ENCODE measurements around the gene OR7C1.

OR7C1 gene

DNA sequence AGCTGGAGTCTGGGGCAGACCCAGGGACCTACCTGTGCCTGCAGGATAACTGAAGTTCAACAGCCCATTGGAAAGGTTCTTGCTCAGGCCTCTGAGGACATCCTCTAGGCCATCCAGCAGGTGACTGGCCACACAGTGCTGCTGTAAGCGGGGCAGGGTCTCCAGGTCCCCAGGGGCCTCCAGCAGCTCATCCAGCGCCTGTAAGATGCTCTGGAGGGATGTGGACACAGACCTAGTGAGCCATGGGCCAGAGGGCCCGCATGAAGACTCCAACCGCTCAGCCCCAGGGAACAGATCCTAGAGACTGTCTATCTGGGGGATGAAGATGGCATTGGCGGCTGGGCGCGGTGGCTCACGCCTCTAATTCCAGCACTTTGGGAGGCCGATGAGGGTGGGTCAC lies 70.6 kb downstream of the OR7C1 start:
- DNase-seq = no peak

DNA sequence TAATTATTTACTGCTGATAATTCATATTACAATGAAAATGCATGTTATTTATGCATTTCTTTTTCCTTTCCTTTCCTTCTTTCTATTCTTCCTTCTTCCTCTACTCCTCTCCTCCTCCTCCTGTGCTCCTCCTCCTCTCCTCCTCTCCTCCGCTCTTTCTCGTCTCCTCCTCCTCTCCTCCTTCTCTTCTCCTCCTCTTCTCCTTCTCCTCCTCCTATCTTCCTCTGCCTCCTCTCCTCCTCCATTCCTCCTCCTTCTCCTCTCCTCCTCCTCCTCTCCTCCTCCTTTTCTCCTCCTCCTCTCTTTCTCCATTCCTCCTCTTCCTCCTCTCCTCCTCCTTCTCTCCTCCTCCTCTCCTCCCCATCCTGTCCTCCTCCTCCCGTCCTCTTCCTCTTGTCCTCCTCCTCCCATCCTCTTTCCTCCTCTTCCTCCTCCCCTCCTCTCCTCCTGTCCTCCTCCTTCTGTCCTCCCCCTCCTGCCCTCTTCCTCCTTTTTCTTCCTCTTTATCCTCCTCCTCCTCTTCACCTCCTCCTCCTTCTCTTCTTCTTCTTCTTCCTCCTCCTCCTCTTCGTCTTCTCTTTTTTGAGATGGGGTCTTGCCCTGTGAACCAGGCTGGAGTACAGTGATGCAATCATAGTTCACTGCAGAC lies 71.4 kb downstream of the OR7C1 start:
- DNase-seq = no peak

DNA sequence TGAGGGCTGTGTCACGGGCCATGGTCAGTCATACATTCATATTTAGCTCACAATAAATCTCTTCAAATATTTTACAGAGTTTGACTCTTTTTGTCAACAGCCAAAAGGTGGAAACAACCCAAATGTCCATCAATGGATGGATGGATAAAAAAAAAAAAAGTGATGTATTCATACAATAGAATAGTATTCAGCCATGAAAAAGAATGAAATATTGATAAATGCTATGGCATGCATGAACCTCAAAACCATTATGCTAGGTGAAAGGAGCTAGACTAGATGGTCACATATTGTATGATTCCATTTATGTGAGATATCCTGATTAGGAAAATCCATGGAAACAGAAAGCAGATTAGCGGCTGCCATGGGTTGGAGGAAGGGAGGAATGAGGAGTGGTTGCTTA lies 72.9 kb downstream of the OR7C1 start:
- no peak for DNase-seq

- no peak for DNase-seq
Observed at GRCh38 chr19:14761607-14762006, 73.4 kb downstream of the OR7C1 start.

DNA sequence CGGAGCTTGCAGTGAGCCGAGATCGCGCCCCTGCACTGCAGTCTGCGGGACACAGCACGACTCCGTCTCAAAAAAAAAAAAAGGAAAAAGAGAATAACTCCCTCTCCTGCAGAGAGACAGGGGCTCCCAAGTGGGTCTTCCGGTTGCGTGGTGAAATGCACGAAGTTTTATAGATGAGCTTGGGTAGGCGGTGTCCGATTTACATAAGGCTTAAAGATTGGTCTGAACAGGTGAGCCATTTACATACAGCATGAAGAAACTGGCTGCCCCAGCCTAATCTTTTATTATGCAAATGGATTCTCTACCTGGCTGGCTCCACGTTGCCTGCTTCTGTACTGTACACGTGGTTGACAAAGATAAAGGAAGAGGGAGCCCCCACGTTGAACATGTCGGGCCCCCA lies 76.2 kb downstream of the OR7C1 start:
- DNase-seq = no peak

- DNase-seq = no peak
Observed at GRCh38 chr19:14748601-14749000, 86.4 kb downstream of the OR7C1 start.

All from stimulated activated naive CD4-positive, alpha-beta T cell (primary cell).